HepG2 (cell line): Measurements from ENCODE around the gene CYP4F2. TPM values are rescaled to one million over a fixed set of nuclear protein-coding genes. Genes with fewer than 3 reads are reported as not detected.
"Not testable (repeated sequence)": the region's sequence is repeated elsewhere in the genome, so short reads cannot be mapped to it uniquely, and the experiment has no call there.

ENCODE experiments used
- ATAC-seq: fragments of 200-7000 bp; cut with Tn5 transposase; 3 replicates; pipeline ENCODE4 v1.9.1; 2020; ENCODE audit warnings: mild to moderate bottlenecking, moderate library complexity
- BruUV-seq: library from RNA; stranded (reverse); fragments of 400-500 nt; replicated peaks from 2 replicates; lab custom pipeline; 2021; lab: Mats Ljungman, UMichigan
- CTCF ChIA-PET: fragments of 300-600 bp; formaldehyde crosslinking; extraction: SDS; loops from one replicate; lab custom pipeline; 2021; ENCODE audit warnings: low total read pairs, inconsistent platforms, low intra/inter-chr PET ratio; lab: Yijun Ruan, JAX
- POLR2A ChIA-PET: fragments of 350-600 bp; sonication (Branson Sonifier 250); formaldehyde crosslinking; loops from one replicate; lab custom pipeline; 2020; ENCODE audit warnings: antibody characterized with exemption, inconsistent platforms; lab: Yijun Ruan, JAX
- DNase-seq: peaks from one replicate; pipeline ENCODE4 v3.0.0-alpha.2; 2015; ENCODE audit warnings: low spot score
- FAIRE-seq: peaks from 3 replicates; lab custom pipeline; 2011; peaks lifted over from hg19 to GRCh38; lab: Jason Lieb, UNC
- H2AFZ ChIP-seq: one replicate; pipeline ENCODE4 v1.6.1; 2011; ENCODE audit warnings: low read length, inconsistent platforms
- H3K27ac ChIP-seq: fragments of 300-600 bp; 3 replicates; pipeline ENCODE4 v1.8.0; 2011; ENCODE audit warnings: mixed run types, mild to moderate bottlenecking, mixed read lengths, low read length, inconsistent platforms; ENCODE audit not compliant: insufficient read depth; ENCODE audit errors: extremely low read length
- H3K27me3 ChIP-seq, 2 experiments: fragments of 200-600 bp in 1 of 2; 2 replicates in 1 of 2; 3 replicates in 1 of 2; pipeline versions ENCODE4 v1.6.0 to v1.8.0; 2011; ENCODE audit warnings: low read length in 2 of 2, mild to moderate bottlenecking in 2 of 2, moderate library complexity in 2 of 2, inconsistent platforms in 1 of 2; ENCODE audit not compliant: insufficient read depth in 2 of 2, control insufficient read depth in 1 of 2
- H3K36me3 ChIP-seq, 2 experiments: fragments of 200-600 bp in 1 of 2; replicated peaks in 1 of 2; 2 replicates in 1 of 2; 3 replicates in 1 of 2; pipeline versions ENCODE4 v1.5.1 to v1.8.0; 2011; ENCODE audit warnings: low read length in 2 of 2, inconsistent platforms in 1 of 2; ENCODE audit not compliant: insufficient read depth in 2 of 2, control insufficient read depth in 1 of 2
- H3K4me1 ChIP-seq: 2 replicates; pipeline ENCODE4 v1.5.1; 2012; ENCODE audit warnings: low read length, inconsistent platforms; ENCODE audit not compliant: insufficient read depth
- H3K4me2 ChIP-seq: 2 replicates; pipeline ENCODE4 v1.6.0; 2011; ENCODE audit warnings: low read depth, low read length, inconsistent platforms
- H3K4me3 ChIP-seq, 3 experiments: fragments of 200-600 bp in 1 of 3; sonication (generic), shearing (Covaris generic) in 1 of 3; replicated peaks in 1 of 3; 2 replicates each; pipeline ENCODE4 v1.5.1; 2011 to 2016; ENCODE audit warnings: low read length in 3 of 3, inconsistent platforms in 2 of 3, low read depth in 2 of 3, mild to moderate bottlenecking in 2 of 3, control low read depth in 1 of 3, mixed read lengths in 1 of 3; ENCODE audit not compliant: insufficient read depth in 1 of 3
- H3K79me2 ChIP-seq: one replicate; pipeline ENCODE4 v1.6.1; 2011; ENCODE audit warnings: low read length, inconsistent platforms; ENCODE audit not compliant: insufficient read depth
- H3K9ac ChIP-seq: 2 replicates; pipeline ENCODE4 v1.6.0; 2011; ENCODE audit warnings: mild to moderate bottlenecking, low read depth, low read length, inconsistent platforms; ENCODE audit not compliant: insufficient read depth
- H3K9me3 ChIP-seq: 2 replicates; pipeline ENCODE4 v1.5.1; 2012; ENCODE audit warnings: mild to moderate bottlenecking, low read length
- H4K20me1 ChIP-seq: 2 replicates; pipeline ENCODE4 v1.6.0; 2011; ENCODE audit warnings: inconsistent platforms, mild to moderate bottlenecking, low read length, moderate library complexity; ENCODE audit not compliant: insufficient read depth
- ARID2 ChIP-seq: sonication (generic); formaldehyde crosslinking; IDR thresholded peaks from 2 replicates; pipeline ENCODE4 v1.8.1; 2022; ENCODE audit warnings: mild to moderate bottlenecking, missing genetic modification reagents, borderline replicate concordance
- HNRNPK ChIP-seq: fragments of 200-400 bp; formaldehyde crosslinking; IDR thresholded peaks from 2 replicates; pipeline ENCODE4 v1.6.1; 2018; ENCODE audit warnings: low read length, low read depth, moderate library complexity, mild to moderate bottlenecking; ENCODE audit not compliant: poor library complexity, severe bottlenecking
- MBD4 ChIP-seq: IDR thresholded peaks from 2 replicates; pipeline ENCODE4 v1.6.1; 2012; ENCODE audit warnings: low read length, inconsistent platforms, borderline replicate concordance
- RFX3 ChIP-seq: IDR thresholded peaks from 2 replicates; pipeline ENCODE4 v1.6.1; 2016; ENCODE audit warnings: missing biosample characterization, missing genetic modification reagents
- SKI ChIP-seq: fragments of 450-650 bp; IDR thresholded peaks from one replicate; pipeline ENCODE4 v1.6.1; 2018; ENCODE audit warnings: mild to moderate bottlenecking; ENCODE audit not compliant: partially characterized antibody
- YY1 ChIP-seq: IDR thresholded peaks from 2 replicates; pipeline ENCODE4 v1.6.1; 2011; ENCODE audit warnings: low read length, low read depth, moderate library complexity, mild to moderate bottlenecking; ENCODE audit not compliant: insufficient read depth, insufficient replicate concordance
- ZNF557 ChIP-seq: sonication (generic); formaldehyde crosslinking; IDR thresholded peaks from 2 replicates; pipeline ENCODE4 v1.4.0; 2020; ENCODE audit warnings: missing genetic modification reagents
- ZNF792 ChIP-seq: IDR thresholded peaks from 2 replicates; pipeline ENCODE4 v1.6.1; 2016
- WGBS: methylation state at CpG from one replicate; pipeline ENCODE4 v1.1.6; 2017; ENCODE audit warnings: low lambda C conversion rate; 5-methylcytosine and 5-hydroxymethylcytosine counted together
- in situ Hi-C: cut with HindIII; loops from 2 replicates; pipeline ENCODE4 v1.10.0; 2017; ENCODE audit warnings: low pct_unique_long_range_greater_than_20kb; ENCODE audit not compliant: extremely low pct_ligation_motif_present
- intact Hi-C: fragments of 100-400 bp; cut with micrococcal nuclease; formaldehyde crosslinking; loops from one replicate; pipeline ENCODE4 v1.10.0; 2022; ENCODE audit not compliant: unreplicated experiment
- polyA plus RNA-seq, 8 experiments: library from polyadenylated mRNA; depleted of rRNA in 3 of 8; stranded (reverse) in 7 of 8; unstranded in 1 of 8; fragments of >200 nt; fragmentation: Illumina TruSeq in 4 of 8; extraction: Trizol in 4 of 8; gene quantifications; 2 replicates each; pipeline versions ENCODE4 v1.2.1 to v1.2.3, GENCODE V29; 2011 to 2016; ENCODE audit warnings: low read depth in 4 of 8, missing spikeins in 1 of 8, mixed read lengths in 1 of 8; ENCODE audit not compliant: insufficient read depth in 1 of 8
- total RNA-seq, 5 experiments: library from RNA; depleted of rRNA; stranded (reverse); fragments of >200 nt; fragmentation: Illumina TruSeq; extraction: Trizol; gene quantifications; 2 replicates each; pipeline ENCODE4 v1.2.3, GENCODE V29; 2016; ENCODE audit warnings: low read depth in 1 of 5
- TF ChIP-seq, protein P1 (sequence below): sonication (generic); formaldehyde crosslinking; IDR thresholded peaks from 2 replicates; pipeline ENCODE4; 2020; ENCODE audit warnings: missing genetic modification reagents, mild to moderate bottlenecking, borderline replicate concordance
- TF ChIP-seq, protein P2 (sequence below): sonication (generic); formaldehyde crosslinking; IDR thresholded peaks from 2 replicates; pipeline ENCODE4 v1.9.0; 2021; ENCODE audit warnings: missing genetic modification reagents, mild to moderate bottlenecking, borderline replicate concordance
- TF ChIP-seq, protein P3 (sequence below): sonication (generic); formaldehyde crosslinking; conservative IDR thresholded peaks from 2 replicates; pipeline ENCODE4 v1.8.0; 2022; ENCODE audit warnings: mild to moderate bottlenecking, moderate library complexity, missing genetic modification reagents
- TF ChIP-seq, protein P4 (sequence below): sonication (generic); formaldehyde crosslinking; IDR thresholded peaks from 2 replicates; pipeline ENCODE4 v1.8.1; 2022; ENCODE audit warnings: low read depth, mild to moderate bottlenecking, missing genetic modification reagents

CYP4F2 gene
- total and polyA plus RNA-seq, 2 of the 13 experiments (the other 11 are each of a cell fraction or from before 2014, with no cell fraction given), result 3.7 to 3.9 TPM

DNA sequence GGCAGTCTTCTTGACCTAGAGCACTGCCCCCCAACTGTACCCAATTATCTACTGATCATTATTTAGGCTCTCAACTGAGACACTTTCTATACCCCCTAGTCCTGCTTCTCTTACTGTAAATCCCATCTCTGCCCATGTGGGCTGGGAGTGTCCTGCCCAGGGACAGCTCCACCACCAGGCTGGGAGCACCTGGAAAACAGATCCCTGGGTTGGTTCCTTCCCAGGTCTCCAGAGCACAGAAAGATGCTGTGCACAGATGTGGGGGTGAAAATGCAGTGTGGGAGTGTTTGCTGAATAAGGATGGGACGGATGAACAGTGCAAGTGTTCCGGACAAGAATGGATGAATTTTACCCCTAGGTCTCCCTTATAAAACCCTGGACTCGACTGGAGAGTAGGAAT, 12.7 kb downstream of the CYP4F2 start (continued):
- TF ChIP-seq, protein P1, sequence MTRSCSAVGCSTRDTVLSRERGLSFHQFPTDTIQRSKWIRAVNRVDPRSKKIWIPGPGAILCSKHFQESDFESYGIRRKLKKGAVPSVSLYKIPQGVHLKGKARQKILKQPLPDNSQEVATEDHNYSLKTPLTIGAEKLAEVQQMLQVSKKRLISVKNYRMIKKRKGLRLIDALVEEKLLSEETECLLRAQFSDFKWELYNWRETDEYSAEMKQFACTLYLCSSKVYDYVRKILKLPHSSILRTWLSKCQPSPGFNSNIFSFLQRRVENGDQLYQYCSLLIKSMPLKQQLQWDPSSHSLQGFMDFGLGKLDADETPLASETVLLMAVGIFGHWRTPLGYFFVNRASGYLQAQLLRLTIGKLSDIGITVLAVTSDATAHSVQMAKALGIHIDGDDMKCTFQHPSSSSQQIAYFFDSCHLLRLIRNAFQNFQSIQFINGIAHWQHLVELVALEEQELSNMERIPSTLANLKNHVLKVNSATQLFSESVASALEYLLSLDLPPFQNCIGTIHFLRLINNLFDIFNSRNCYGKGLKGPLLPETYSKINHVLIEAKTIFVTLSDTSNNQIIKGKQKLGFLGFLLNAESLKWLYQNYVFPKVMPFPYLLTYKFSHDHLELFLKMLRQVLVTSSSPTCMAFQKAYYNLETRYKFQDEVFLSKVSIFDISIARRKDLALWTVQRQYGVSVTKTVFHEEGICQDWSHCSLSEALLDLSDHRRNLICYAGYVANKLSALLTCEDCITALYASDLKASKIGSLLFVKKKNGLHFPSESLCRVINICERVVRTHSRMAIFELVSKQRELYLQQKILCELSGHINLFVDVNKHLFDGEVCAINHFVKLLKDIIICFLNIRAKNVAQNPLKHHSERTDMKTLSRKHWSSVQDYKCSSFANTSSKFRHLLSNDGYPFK (CRISPR knock-in tag), result no peak
- TF ChIP-seq, protein P2, sequence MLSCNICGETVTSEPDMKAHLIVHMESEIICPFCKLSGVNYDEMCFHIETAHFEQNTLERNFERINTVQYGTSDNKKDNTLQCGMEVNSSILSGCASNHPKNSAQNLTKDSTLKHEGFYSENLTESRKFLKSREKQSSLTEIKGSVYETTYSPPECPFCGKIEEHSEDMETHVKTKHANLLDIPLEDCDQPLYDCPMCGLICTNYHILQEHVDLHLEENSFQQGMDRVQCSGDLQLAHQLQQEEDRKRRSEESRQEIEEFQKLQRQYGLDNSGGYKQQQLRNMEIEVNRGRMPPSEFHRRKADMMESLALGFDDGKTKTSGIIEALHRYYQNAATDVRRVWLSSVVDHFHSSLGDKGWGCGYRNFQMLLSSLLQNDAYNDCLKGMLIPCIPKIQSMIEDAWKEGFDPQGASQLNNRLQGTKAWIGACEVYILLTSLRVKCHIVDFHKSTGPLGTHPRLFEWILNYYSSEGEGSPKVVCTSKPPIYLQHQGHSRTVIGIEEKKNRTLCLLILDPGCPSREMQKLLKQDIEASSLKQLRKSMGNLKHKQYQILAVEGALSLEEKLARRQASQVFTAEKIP (CRISPR knock-in tag), result no peak
- no peak for TF ChIP-seq HNRNPK
- no peak for TF ChIP-seq YY1
- TF ChIP-seq SKI, result no peak
- no peak for TF ChIP-seq ZNF792
- TF ChIP-seq MBD4, result no peak
- no peak for TF ChIP-seq ARID2 (CRISPR knock-in tag)
- no peak for TF ChIP-seq RFX3
- TF ChIP-seq ZNF557 (CRISPR knock-in tag), result no peak
- TF ChIP-seq, protein P3, sequence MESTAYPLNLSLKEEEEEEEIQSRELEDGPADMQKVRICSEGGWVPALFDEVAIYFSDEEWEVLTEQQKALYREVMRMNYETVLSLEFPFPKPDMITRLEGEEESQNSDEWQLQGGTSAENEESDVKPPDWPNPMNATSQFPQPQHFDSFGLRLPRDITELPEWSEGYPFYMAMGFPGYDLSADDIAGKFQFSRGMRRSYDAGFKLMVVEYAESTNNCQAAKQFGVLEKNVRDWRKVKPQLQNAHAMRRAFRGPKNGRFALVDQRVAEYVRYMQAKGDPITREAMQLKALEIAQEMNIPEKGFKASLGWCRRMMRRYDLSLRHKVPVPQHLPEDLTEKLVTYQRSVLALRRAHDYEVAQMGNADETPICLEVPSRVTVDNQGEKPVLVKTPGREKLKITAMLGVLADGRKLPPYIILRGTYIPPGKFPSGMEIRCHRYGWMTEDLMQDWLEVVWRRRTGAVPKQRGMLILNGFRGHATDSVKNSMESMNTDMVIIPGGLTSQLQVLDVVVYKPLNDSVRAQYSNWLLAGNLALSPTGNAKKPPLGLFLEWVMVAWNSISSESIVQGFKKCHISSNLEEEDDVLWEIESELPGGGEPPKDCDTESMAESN, result no peak
- TF ChIP-seq, protein P4, sequence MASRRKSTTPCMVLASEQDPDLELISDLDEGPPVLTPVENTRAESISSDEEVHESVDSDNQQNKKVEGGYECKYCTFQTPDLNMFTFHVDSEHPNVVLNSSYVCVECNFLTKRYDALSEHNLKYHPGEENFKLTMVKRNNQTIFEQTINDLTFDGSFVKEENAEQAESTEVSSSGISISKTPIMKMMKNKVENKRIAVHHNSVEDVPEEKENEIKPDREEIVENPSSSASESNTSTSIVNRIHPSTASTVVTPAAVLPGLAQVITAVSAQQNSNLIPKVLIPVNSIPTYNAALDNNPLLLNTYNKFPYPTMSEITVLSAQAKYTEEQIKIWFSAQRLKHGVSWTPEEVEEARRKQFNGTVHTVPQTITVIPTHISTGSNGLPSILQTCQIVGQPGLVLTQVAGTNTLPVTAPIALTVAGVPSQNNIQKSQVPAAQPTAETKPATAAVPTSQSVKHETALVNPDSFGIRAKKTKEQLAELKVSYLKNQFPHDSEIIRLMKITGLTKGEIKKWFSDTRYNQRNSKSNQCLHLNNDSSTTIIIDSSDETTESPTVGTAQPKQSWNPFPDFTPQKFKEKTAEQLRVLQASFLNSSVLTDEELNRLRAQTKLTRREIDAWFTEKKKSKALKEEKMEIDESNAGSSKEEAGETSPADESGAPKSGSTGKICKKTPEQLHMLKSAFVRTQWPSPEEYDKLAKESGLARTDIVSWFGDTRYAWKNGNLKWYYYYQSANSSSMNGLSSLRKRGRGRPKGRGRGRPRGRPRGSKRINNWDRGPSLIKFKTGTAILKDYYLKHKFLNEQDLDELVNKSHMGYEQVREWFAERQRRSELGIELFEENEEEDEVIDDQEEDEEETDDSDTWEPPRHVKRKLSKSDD (CRISPR knock-in tag), result no peak
- TF ChIP-seq, all 625 proteins: peak for 0

DNA sequence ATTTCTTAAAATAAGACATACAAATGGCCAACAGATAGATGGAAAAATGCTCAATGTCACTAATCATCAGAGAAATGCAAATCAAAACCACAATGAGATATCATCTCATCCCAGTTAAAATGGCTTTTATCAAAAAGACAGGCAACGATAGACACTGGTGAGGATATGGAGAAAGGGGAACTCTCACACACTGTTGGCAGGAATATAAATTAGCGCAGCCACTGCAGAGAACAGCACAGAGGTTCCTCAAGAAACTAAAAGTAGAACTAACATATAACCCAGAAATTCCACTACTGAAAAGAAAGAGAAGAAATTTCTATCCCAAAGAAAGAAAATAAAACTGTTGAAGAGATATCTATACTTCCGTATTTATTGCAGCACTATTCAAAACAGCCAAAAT, 14.5 kb downstream of the CYP4F2 start:
- H3K27ac ChIP-seq, intact Hi-C loops, DNase-seq, FAIRE-seq, H3K27me3 ChIP-seq, ATAC-seq, H3K36me3 ChIP-seq, H3K9me3 ChIP-seq, H3K4me3 ChIP-seq, H2AFZ ChIP-seq, H4K20me1 ChIP-seq, H3K79me2 ChIP-seq, H3K4me1 ChIP-seq, CTCF ChIA-PET, BruUV-seq, H3K9ac ChIP-seq, H3K4me2 ChIP-seq, in situ Hi-C loops, POLR2A ChIA-PET: not testable (repeated sequence)
- WGBS, result 94% methylated on average over 3 of the region's 3 CpGs
